ENCODE data around the gene AXDND1.
"Not testable (repeated sequence)": the region's sequence is repeated elsewhere in the genome, so short reads cannot be mapped to it uniquely, and the experiment has no call there.

The AXDND1 gene

GRCh38 chr1:179448437-179449149 is 82.8 kb downstream of the AXDND1 start:
- TF ChIP-seq EZH2 (IDR thresholded peaks at IDR 0.05; ENCODE audit: borderline replicate concordance, low read depth, low read length, severe bottlenecking) (no peak), CTCF (IDR thresholded peaks at IDR 0.05; ENCODE audit: borderline replicate concordance, extremely low read depth, low read length, poor library complexity, severe bottlenecking) (no peak)
- Histone ChIP-seq H2AFZ (ENCODE audit: low read depth, low read length) (no peak overlapping the region), H3K36me3 (ENCODE audit: insufficient read depth, low read length) (no peaks in the 10 kb centered on the region), H3K4me1 (ENCODE audit: insufficient read depth, low read length) (no peaks in the 10 kb centered on the region), H4K20me1 (ENCODE audit: insufficient read depth, low read length) (no peaks in the 10 kb centered on the region), H3K4me3 (ENCODE audit: low read depth in 1 of 2, low read length in 2 of 2) (no peak overlapping the region), H3K9me3 (ENCODE audit: insufficient read depth, low read length, severe bottlenecking) (no peaks in the 10 kb centered on the region), H3K79me2 (ENCODE audit: insufficient read depth, low read length) (no peaks in the 10 kb centered on the region), H3K27ac (ENCODE audit: low read length) (no peak overlapping the region), H3K4me2 (ENCODE audit: insufficient read depth, low read length) (no peak overlapping the region), H3K9ac (ENCODE audit: low read depth, low read length) (no peak overlapping the region), H3K27me3 (ENCODE audit: insufficient read depth, low read length, poor library complexity) (peaks cover 3% of the 10 kb centered on the region)
- no peak for ATAC-seq (ENCODE audit: insufficient read depth, low read depth)
- no peak for DNase-seq

DNA sequence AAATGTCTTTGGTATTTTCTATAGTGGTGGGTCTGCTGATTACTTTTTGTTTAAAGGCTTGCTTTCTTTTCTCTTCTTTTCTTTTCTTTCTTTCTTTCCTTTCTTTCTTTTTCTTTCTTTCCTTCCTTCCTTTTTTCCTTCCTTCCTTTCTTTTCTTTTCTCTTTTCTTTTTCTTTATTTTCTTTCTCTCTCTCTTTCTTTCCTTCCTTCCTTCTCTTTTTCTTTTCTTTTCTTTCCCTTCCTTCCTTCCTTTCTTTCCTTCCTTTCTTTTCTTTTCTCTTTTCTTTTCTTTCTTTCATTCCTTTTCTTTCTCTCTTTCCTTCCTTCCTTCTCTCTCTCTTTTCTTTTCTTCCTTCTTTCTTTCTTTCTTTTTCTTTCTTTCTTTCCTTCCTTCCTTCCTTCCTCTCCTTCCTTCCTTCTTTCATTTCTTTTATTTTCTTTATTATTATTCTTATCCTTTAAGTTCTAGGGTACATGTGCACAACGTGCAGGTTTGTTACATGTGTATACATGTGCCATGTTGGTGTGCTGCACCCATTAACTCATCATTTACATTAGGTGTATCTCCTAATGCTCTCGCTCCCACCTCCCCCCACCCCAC is 93.9 kb downstream of the AXDND1 start:
- not testable (repeated sequence) for H3K27me3 ChIP-seq (ENCODE audit: insufficient read depth, low read length, poor library complexity); H4K20me1 ChIP-seq (ENCODE audit: insufficient read depth, low read length); H3K4me3 ChIP-seq (ENCODE audit: low read depth in 1 of 2, low read length in 2 of 2); H3K36me3 ChIP-seq (ENCODE audit: insufficient read depth, low read length); ATAC-seq (ENCODE audit: insufficient read depth, low read depth); H3K4me2 ChIP-seq (ENCODE audit: insufficient read depth, low read length); DNase-seq; H2AFZ ChIP-seq (ENCODE audit: low read depth, low read length); H3K4me1 ChIP-seq (ENCODE audit: insufficient read depth, low read length); H3K79me2 ChIP-seq (ENCODE audit: insufficient read depth, low read length); H3K9me3 ChIP-seq (ENCODE audit: insufficient read depth, low read length, severe bottlenecking); H3K9ac ChIP-seq (ENCODE audit: low read depth, low read length); H3K27ac ChIP-seq (ENCODE audit: low read length)

GRCh38 chr1:179465661-179466060 is 99.9 kb downstream of the AXDND1 start:
- not testable (repeated sequence) for H3K9ac ChIP-seq (ENCODE audit: low read depth, low read length); H3K36me3 ChIP-seq (ENCODE audit: insufficient read depth, low read length); H3K27me3 ChIP-seq (ENCODE audit: insufficient read depth, low read length, poor library complexity); H3K79me2 ChIP-seq (ENCODE audit: insufficient read depth, low read length); H3K4me3 ChIP-seq (ENCODE audit: low read depth in 1 of 2, low read length in 2 of 2); H2AFZ ChIP-seq (ENCODE audit: low read depth, low read length); H3K27ac ChIP-seq (ENCODE audit: low read length); H4K20me1 ChIP-seq (ENCODE audit: insufficient read depth, low read length); ATAC-seq (ENCODE audit: insufficient read depth, low read depth); H3K4me1 ChIP-seq (ENCODE audit: insufficient read depth, low read length); H3K9me3 ChIP-seq (ENCODE audit: insufficient read depth, low read length, severe bottlenecking); H3K4me2 ChIP-seq (ENCODE audit: insufficient read depth, low read length); DNase-seq

DNA sequence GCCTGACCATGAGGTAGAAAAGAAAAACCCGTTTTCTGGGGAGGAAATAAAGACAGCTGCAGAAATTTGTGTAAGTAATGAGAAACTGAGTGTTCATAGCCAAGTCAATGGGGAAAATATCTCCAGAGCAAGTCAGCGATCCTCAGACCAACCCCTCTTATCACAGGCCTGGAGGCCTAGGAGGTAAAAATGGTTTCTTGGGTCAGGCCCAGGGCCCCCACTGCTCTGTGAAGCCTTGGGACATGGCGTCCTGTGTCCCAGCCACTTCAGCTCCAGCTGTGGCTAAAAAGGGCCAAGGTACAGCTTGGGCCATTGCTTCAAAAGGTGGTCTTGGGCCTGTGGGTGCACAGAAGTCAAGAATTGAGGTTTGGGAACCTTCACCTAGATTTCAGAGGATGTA is 108.9 kb downstream of the AXDND1 start:
- H3K4me2 ChIP-seq (ENCODE audit: insufficient read depth, low read length): no peak overlapping the region
- H3K9ac ChIP-seq (ENCODE audit: low read depth, low read length): no peak overlapping the region
- no peak overlapping the region for H2AFZ ChIP-seq (ENCODE audit: low read depth, low read length)
- no peaks in the 10 kb centered on the region for H3K79me2 ChIP-seq (ENCODE audit: insufficient read depth, low read length)
- H3K27me3 ChIP-seq (ENCODE audit: insufficient read depth, low read length, poor library complexity): no peaks in the 10 kb centered on the region
- TF ChIP-seq EZH2 (IDR thresholded peaks at IDR 0.05; ENCODE audit: borderline replicate concordance, low read depth, low read length, severe bottlenecking) (no peak), CTCF (IDR thresholded peaks at IDR 0.05; ENCODE audit: borderline replicate concordance, extremely low read depth, low read length, poor library complexity, severe bottlenecking) (no peak)
- H3K27ac ChIP-seq (ENCODE audit: low read length): no peak overlapping the region
- ATAC-seq (ENCODE audit: insufficient read depth, low read depth): no peak
- H3K36me3 ChIP-seq (ENCODE audit: insufficient read depth, low read length): no peaks in the 10 kb centered on the region
- no peak overlapping the region for H3K4me3 ChIP-seq (ENCODE audit: low read depth in 1 of 2, low read length in 2 of 2)
- no peak for DNase-seq
- peaks cover 18% of the 10 kb centered on the region for H3K9me3 ChIP-seq (ENCODE audit: insufficient read depth, low read length, severe bottlenecking)
- no peaks in the 10 kb centered on the region for H4K20me1 ChIP-seq (ENCODE audit: insufficient read depth, low read length)
- no peaks in the 10 kb centered on the region for H3K4me1 ChIP-seq (ENCODE audit: insufficient read depth, low read length)

All from DND-41 (cell line).